HT1080 (cell line): ENCODE results near the gene SMG9. TPM values are rescaled to one million over a fixed set of nuclear protein-coding genes. Genes with fewer than 3 reads are reported as not detected.
"Not testable (repeated sequence)": the region's sequence is repeated elsewhere in the genome, so short reads cannot be mapped to it uniquely, and the experiment has no call there.

ENCODE experiments used
- DNase-seq: peaks from one replicate; pipeline ENCODE4 v3.0.0-alpha.2; 2015; ENCODE audit warnings: low read depth
- total RNA-seq: library from RNA; depleted of rRNA; stranded (reverse); fragments of >200 nt; shearing (Covaris generic); gene quantifications from 2 replicates; pipeline ENCODE4 v1.2.3, GENCODE V29; 2014

Gene SMG9
- total RNA-seq, 1 experiment from 2014 or later = 29.0 TPM

GRCh38 chr19:43780706-43781525, 26.2 kb upstream of the SMG9 start, which contains the start of gene KCNN4:
Gene KCNN4, minus strand, starts transcription at chr19:43780973. Its CDS starts 112 bp downstream, at chr19:43780861.
- peak; percentile 92 for DNase-seq

- peak; percentile 74 for DNase-seq
These were observed 25.1 kb upstream of the SMG9 start for GRCh38 chr19:43779820-43780219.

DNA sequence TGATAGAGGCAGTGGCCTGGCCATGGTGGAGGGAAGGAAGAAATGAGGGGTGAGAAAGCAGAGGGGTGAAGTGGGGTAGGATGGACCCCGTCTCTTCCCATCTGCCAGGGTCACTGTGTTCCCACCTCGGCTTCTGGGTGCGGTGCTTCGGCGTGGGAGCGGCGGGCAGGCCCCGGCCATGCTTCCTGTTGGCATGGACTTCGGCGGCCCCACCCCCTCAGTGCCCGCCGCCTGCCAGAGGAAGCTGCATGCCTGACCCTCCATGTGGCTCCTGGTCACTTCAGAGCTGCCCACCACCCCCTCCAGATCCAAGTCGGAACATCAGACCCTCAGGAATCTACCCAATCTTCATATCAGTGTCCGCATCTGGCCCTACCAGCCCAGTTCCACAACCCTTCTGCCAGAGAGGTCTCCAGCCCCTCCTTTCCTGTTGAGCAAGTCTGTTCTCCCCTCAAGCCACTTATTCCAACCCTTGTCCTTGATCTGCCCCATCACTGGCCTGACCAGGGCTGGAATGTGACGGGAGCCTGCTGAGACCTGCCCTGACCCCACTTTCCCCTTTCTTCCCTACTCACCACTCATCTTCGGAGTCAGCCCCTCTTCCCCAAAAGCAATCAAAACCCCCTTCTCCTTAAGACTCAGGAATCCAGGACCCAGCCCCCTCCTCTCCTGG, 24.5 kb upstream of the SMG9 start:
- DNase-seq = peak; percentile 48

GRCh38 chr19:43778651-43779050, 23.9 kb upstream of the SMG9 start:
- no peak for DNase-seq

DNA sequence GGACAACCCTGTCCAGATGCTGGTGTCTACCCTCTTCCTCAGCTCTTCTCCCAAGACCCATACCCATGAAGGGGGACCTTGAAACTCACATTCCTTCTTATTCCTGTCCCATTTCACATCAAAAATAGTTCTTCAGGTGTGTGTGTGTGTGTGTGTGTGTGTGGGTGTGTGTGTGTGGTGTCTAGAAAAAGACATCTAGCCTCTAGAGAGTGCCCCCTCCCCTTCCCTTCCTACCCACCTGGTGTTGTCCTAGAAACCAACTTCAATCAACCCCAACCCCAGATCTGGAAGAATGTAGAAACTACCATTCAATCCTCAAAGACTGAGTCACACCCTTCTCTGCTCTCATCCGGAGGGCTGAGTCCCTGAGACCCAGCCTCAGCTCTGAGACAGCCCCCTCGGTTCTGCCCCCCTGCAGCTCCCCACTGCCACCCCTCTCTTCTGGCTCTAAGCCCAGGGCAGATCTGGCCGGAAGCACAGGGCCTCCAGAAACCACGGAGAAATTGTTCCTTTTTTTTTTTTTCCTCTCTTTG, 22.5 kb upstream of the SMG9 start:
- DNase-seq = peak; percentile 92

GRCh38 chr19:43776286-43776685, 21.5 kb upstream of the SMG9 start:
- no peak for DNase-seq

DNA sequence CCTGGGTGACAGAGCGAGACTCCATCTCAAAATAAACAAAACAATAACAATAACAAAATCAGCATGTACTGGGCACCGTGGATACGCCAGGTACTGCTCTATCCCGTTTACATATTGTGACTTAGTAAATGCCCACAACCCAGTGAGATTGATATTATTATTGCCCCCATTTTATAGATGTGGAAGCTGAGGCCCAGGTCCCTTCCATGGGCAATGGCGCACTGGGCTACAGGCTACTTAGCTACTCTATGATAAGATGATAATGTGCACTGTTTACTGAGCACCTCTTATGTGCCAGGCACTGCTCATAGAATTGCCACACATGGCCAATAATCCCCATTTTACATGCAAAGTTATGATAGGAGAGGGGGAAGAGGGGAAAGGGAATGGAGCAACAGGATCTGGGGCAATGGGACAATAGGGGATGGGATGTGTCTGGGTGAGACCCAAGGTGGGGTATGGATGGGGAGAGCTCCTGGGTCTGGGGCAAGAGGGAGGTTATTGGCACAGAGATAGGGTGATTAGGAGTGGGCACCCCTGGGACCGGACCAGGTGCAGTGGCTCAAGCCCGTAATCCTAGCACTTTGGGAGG, 20.6 kb upstream of the SMG9 start:
- DNase-seq = no peak

DNA sequence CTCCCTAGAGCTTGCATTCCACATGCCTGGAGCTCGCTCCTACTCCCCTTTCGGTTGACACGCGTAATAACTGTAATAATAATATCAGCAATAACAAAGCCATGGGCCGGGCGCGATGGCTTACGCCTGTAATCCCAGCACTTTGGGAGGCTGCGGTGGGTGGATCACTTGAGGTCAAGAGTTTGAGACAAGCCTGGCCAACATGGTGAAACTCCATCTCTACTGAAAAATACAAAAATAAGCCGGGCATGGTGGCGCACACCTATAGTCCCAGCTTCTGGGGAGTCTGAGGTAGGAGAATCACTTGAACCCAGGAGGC, 20.1 kb upstream of the SMG9 start:
- not testable (repeated sequence) for DNase-seq

DNA sequence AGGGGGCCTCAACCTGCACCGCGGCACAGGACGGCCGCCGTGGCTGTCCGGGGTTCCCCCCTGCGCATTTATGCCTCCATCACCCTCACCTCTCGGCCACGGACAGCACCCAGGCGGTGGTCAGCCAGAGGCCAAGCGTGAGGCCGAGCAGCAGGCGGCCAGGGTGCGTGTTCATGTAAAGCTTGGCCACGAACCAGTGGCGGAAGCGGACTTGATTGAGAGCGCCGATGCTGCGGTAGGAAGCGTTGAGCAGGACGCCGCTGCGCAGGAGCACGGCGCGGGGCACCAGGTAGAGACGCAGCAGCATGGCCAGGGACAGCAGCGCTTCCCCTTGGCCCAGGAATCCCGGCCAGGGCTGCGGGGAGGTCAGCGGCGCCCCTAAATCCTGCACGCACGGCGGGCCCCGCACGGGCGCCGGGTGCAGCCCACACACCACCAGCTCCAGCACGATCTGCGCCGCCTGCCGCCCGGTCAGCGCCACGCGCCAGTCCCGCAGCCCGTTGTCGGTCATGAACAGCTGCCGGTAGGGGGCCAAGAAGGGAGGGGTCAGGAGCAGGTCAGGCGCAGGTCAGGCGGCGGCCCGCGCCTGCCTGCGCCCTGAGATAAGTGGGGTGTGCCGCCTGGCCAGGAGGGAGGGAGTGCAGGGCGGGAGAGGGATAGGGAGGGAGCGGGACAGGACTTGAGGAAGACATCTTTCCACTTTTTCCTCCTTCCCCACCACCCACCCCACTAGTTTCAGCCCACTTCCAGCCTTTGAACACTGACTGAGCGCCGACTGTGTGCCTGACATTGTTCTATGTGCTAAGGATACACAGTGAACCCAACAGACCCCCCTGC, 19.6 kb upstream of the SMG9 start:
- no peak for DNase-seq

GRCh38 chr19:43773725-43774102, 19.0 kb upstream of the SMG9 start:
- no peak for DNase-seq

- no peak for DNase-seq
These were observed 14.5 kb upstream of the SMG9 start for GRCh38 chr19:43769256-43769655.

- no peak for DNase-seq
These were observed 13.7 kb upstream of the SMG9 start for GRCh38 chr19:43768273-43769050.

- no peak for DNase-seq
These were observed 13.1 kb upstream of the SMG9 start for GRCh38 chr19:43767818-43768217.

DNA sequence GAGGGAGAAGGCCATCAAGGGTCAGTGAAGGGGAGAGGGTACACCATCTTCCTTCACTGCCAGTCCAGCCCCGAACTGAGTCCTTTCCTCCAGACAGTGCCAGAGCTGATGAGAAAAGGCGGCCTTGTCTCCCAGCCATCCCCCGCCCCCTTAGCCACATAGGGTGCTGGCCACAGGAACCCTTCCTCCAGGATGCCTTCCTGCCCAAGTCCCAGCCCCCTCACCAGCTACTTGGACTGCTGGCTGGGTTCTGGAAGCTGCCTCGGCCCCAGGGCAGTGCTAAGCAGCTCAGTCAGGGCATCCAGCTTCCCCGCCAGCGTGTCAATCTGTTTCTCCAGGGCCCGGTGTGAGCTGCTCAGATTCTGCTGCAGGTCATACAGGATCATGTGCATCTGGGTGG, 12.6 kb upstream of the SMG9 start:
- no peak for DNase-seq

DNA sequence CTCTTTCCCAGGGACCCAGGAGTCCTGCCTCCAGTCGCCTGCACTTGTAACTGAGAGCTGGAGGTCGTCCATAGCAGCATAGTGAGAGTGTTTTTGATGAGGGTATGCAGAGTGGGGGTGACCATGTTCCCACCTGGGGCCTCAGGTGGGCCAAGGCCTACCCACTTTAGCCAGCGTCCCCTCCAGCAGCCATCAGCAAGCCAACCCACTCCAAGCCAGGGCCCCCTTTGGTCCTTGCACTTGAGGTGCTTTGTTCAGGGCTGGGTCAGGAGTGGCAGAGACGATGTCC, 11.9 kb upstream of the SMG9 start:
- DNase-seq = no peak

DNA sequence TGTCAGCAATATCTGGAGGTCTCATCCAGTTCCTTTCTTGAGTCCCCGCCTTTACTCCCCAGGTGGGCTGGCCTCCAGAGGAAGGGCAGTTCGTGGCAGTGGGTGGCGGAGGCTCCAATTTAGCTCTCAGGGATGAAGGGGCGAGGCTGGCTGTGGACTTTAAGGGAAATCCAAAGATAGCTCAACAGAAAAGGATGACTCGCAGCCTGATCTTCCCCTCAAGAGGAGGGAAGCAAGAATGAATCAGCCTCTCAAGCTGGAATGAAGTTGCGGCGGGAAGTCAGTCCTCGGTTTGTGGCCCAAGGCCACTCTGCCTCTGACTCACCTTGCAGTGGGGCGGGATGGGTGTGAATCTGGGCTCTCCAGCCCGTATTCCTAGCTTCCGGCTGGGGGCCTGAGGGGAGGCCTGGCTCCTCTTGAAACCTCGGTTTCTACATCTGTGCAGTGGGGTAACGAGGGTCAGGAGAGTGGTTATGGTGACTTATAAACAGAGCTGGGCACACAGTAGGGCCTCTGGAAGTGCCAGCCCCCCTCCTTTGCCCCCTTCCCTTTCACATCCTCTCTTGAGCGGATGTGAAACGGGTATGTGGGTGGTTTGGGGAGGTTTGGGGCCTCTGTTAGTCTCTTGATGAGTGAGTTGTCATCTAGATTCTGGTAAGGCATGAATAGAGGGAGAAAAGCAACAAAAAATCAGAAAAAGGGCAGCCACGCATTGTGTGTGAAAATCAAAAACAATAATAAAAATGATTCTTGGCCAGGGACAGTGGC, 10.5 kb upstream of the SMG9 start:
- DNase-seq = peak; percentile 99

- not testable (repeated sequence) for DNase-seq
These were observed 9.9 kb upstream of the SMG9 start for GRCh38 chr19:43764684-43765083.

- DNase-seq = peak; percentile 45
These were observed 8.7 kb upstream of the SMG9 start for GRCh38 chr19:43763473-43763939.

GRCh38 chr19:43762814-43763213, 8.1 kb upstream of the SMG9 start:
- no peak for DNase-seq

DNA sequence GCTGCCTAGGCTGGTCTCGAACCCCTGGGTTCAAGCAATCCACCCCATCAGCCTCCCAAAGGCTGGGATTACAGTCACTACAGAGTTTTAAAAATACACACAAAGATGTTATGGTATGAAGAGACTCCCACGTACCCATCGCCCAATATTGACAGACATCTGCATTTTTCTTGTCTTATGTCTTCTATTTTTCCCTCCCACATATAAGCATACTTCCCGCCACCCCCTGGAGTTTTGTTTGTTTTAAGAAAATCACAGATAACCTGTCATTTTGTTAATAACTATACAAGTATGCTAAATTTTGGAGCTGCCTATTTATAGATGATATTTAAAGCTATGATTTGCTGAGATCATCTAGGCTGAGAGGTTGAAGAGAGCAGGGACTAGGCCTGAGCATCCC, 6.2 kb upstream of the SMG9 start:
- no peak for DNase-seq
